ENCODE measurements around the gene TSKS.
A peak's percentile ranks its signal among the peaks of the same experiment; 100 is the strongest.

Gene TSKS

DNA sequence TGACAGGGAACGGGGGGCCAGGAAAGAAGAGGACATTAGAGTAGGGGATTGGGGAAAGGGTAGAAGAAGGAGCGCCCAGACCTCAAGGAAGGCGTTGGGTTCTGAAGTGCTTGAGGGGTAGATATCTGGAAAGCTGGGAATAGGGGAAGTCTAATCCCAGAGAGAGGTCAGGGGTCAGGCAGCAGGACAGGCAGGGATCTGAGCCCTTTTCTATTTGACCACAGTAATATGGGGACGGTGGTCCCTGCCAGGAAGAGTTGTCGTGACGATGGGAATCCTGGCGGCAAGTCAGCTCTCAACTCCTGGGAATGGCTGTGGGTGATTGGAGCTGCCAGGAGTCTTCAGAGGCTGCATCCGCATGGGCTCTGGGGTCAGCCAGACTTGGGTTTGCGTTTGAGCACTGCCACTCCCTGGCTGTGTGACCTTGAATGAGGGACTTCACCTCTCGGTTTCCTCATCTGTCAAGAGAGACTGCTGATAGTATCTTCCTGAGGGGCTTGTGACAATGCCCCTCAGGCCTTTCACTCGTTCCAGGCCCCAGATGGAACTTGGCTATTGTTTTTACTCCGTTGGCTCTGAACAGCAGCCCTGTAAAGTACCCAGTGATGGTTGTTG, 5.0 kb upstream of the TSKS start:
- H3K4me3 ChIP-seq (ENCODE audit: low read length) = peak overlapping the region; percentile 82
- DNase-seq (ENCODE audit: low read depth) = no peak
- no peak for TF ChIP-seq CTCF (IDR thresholded peaks at IDR 0.05; ENCODE audit: insufficient read depth, low read depth, low read length, missing control alignments)

- no peak for DNase-seq (ENCODE audit: low read depth)
- TF ChIP-seq CTCF (IDR thresholded peaks at IDR 0.05; ENCODE audit: insufficient read depth, low read depth, low read length, missing control alignments) = no peak
- peak overlapping the region; percentile 82 for H3K4me3 ChIP-seq (ENCODE audit: low read length)
Observed at GRCh38 chr19:49767381-49767780, 4.3 kb upstream of the TSKS start.

DNA sequence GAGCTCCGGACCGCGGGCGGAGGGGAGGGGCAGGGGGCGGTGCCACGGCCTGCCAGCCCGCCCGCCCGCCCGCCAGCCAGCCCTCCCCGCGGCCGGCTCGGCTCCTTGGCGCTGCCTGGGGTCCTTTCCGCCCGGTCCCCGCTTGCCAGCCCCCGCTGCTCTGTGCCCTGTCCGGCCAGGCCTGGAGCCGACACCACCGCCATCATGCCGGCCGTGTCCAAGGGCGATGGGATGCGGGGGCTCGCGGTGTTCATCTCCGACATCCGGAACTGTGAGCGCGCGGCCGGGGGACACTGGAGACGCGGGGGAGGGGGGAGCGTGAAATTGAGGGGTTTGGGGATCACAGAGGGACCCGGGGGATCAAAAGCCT, 3.8 kb upstream of the TSKS start, which contains the start of gene AP2A1:
Gene AP2A1, plus strand, starts transcription at position 72 of the 370 bp plus-strand sequence. Its CDS starts 133 bp downstream, at position 205.
- no peak for DNase-seq (ENCODE audit: low read depth)
- no peak for TF ChIP-seq CTCF (IDR thresholded peaks at IDR 0.05; ENCODE audit: insufficient read depth, low read depth, low read length, missing control alignments)
- peak within 1 kb of the TSS; percentile 82 for H3K4me3 ChIP-seq (ENCODE audit: low read length)

DNA sequence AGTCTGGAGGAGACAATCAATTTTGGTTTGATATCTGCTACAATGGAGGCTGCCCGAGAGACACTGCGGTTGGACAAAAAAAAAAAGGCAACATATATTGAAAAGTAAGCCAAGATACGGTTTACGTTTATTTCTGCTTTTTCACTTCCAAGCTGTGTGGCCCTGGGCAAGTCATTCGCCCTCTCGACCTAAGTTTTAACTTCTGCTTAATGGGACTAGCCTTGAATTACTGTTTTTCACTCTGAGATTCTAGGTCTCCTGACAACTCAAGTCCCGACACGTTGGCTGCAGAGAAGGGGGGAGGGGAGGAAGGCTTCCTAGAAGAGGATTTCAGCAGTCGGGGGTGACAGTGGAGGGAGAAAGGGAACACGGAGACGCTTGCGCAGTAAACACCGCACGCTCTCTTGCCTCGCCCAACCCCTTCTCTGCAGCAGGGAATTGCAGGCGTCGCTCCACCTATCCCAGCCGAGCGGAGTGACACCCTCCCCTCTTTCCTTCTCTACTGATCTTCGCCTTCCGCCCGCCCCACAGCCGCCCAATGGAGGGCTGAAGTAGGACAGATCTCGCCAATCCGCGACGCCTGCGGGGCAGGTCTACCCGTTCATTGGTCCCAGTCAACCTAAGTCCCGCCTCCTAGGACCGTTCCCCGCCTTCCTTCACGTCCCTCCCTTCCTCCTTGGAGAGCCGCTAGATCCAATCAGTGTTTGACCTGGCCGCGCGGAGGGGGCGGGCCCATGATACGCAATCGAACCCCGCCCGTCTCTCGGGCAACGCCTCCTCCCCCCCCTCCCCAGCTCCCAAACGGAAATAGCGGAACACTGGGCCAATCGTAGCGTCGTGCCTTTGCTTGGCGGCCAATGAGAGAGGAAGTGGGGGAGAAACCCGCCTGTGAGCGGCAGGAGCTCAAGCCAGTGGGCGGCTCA, 3.2 kb upstream of the TSKS start:
- TF ChIP-seq CTCF (IDR thresholded peaks at IDR 0.05; ENCODE audit: insufficient read depth, low read depth, low read length, missing control alignments) = no peak
- peak; percentile 100 for DNase-seq (ENCODE audit: low read depth)
- H3K4me3 ChIP-seq (ENCODE audit: low read length) = peak overlapping the region; percentile 40

GRCh38 chr19:49764341-49764740, 1.2 kb upstream of the TSKS start:
- TF ChIP-seq CTCF (IDR thresholded peaks at IDR 0.05; ENCODE audit: insufficient read depth, low read depth, low read length, missing control alignments) = no peak
- no peak for DNase-seq (ENCODE audit: low read depth)
- no peak overlapping the region for H3K4me3 ChIP-seq (ENCODE audit: low read length)

DNA sequence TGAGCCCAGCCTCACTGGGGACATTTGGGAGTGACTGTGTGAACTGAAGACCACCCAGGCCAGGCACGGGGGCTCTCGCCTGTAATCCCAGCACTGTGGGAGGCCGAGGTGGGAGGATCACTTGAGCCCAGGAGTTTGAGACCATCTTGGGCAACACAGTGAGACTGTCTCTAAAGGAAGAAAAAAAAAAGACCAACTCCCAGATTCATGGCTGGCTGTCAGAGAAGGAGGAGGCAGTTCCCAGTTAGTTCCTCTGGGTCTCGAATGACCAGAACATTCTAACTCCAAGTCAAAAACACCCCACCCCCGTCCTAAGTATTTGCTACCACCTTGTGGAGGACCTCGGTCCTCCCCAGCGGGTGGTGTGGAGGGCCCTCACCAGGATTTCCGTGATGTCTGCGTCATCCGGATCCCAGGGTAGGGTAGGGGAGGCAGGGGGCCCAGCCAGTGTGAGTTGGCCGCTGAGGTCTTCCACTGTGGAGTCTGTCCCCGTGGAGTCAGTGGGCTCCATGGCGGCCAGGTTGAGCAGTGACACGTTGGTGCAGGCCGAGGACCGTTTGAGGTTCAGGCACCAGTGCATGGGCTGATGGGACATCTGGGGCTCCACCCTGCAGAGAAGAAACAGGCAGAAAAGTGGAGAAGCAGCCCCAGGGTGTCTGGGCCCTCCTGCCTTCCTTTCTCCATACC, 1.3 kb downstream of the TSKS start:
- H3K4me3 ChIP-seq (ENCODE audit: low read length) = no peak overlapping the region
- TF ChIP-seq CTCF (IDR thresholded peaks at IDR 0.05; ENCODE audit: insufficient read depth, low read depth, low read length, missing control alignments) = peak; percentile 10
- DNase-seq (ENCODE audit: low read depth) = no peak
